K562 (cell line): ENCODE results near the gene DGAT2. TPM values are rescaled to one million over a fixed set of nuclear protein-coding genes. Genes with fewer than 3 reads are reported as not detected.

Experiments
- C11orf30 ChIP-seq: fragments of 450-650 bp; IDR thresholded peaks from 2 replicates; pipeline ENCODE4 v1.6.1; 2016; ENCODE audit warnings: low read depth, mild to moderate bottlenecking
- CTBP1 ChIP-seq: fragments of 450-650 bp; IDR thresholded peaks from 2 replicates; pipeline ENCODE4 v1.6.1; 2016; ENCODE audit warnings: borderline replicate concordance
- DIDO1 ChIP-seq: fragments of 450-650 bp; IDR thresholded peaks from 2 replicates; pipeline ENCODE4 v1.6.1; 2016; ENCODE audit warnings: low read depth, missing biosample characterization, missing genetic modification characterization
- KDM1A ChIP-seq, 2 experiments: fragments of 450-650 bp; IDR thresholded peaks; 2 replicates each; pipeline ENCODE4 v1.6.1; 2016; ENCODE audit warnings: mild to moderate bottlenecking in 2 of 2
- KLF10 ChIP-seq: fragments of 250-450 bp; sonication (Bioruptor Pico); IDR thresholded peaks from 2 replicates; pipeline ENCODE4 v1.6.1; 2021; ENCODE audit warnings: matching md5 sums
- MEF2D ChIP-seq: conservative IDR thresholded peaks from 2 replicates; pipeline ENCODE4 v1.6.1; 2016; ENCODE audit warnings: low read depth, missing genetic modification characterization, missing compliant biosample characterization
- MYBL2 ChIP-seq, 2 experiments: fragments of 450-650 bp in 1 of 2; sonication (generic) in 1 of 2; formaldehyde crosslinking in 1 of 2; IDR thresholded peaks; 2 replicates each; pipeline versions ENCODE4 v1.6.1 to v1.8.1; 2017 to 2022; ENCODE audit warnings: borderline replicate concordance in 1 of 2, inconsistent platforms in 1 of 2, low read depth in 1 of 2, mild to moderate bottlenecking in 1 of 2, missing genetic modification reagents in 1 of 2, moderate library complexity in 1 of 2
- PHF8 ChIP-seq: fragments of 200-600 bp; sonication (generic); IDR thresholded peaks from 2 replicates; pipeline ENCODE4 v1.6.1; 2012; ENCODE audit warnings: mixed run types, mild to moderate bottlenecking, inconsistent platforms, low read length, moderate library complexity, borderline replicate concordance
- RUNX1 ChIP-seq: sonication (generic); IDR thresholded peaks from 2 replicates; pipeline ENCODE4 v1.6.1; 2016; ENCODE audit warnings: antibody characterized with exemption, low read depth
- SMARCA4 ChIP-seq: fragments of 450-650 bp; IDR thresholded peaks from 2 replicates; pipeline ENCODE4 v1.6.1; 2016
- SMC3 ChIP-seq: conservative IDR thresholded peaks from 2 replicates; pipeline ENCODE4 v1.6.1; 2011; ENCODE audit warnings: low read depth, low read length, improper control_type of control experiment; ENCODE audit not compliant: insufficient read depth
- ZKSCAN3 ChIP-seq: fragments of 250-450 bp; sonication (Bioruptor Pico); IDR thresholded peaks from 2 replicates; pipeline ENCODE4 v1.4.0; 2020
- ZNF444 ChIP-seq: fragments of 250-450 bp; sonication (Bioruptor Pico); IDR thresholded peaks from 2 replicates; pipeline ENCODE4 v1.4.0; 2020; ENCODE audit warnings: mild to moderate bottlenecking, moderate library complexity
- polyA plus RNA-seq, 8 experiments: library from polyadenylated mRNA; depleted of rRNA in 4 of 8; stranded (reverse) in 5 of 8; unstranded in 3 of 8; fragments of >200 nt; fragmentation: Nextera tagmentation in 2 of 8; fragmentation: Illumina TruSeq in 1 of 8; extraction: Ambion mirVana in 2 of 8; extraction: Trizol in 1 of 8; gene quantifications; 2 replicates each; pipeline versions ENCODE4 v1.2.1 to v1.2.3, GENCODE V29; 2011 to 2014; ENCODE audit warnings: inconsistent platforms in 1 of 8, missing spikeins in 1 of 8
- total RNA-seq, 7 experiments: library from RNA; depleted of rRNA in 6 of 7; stranded (reverse); fragments of >200 nt in 6 of 7; fragmentation: Illumina TruSeq in 2 of 7; extraction: Trizol in 2 of 7; gene quantifications; 2 replicates each; pipeline versions ENCODE4 v1.2.1 to v1.2.3, GENCODE V29; 2011 to 2021; ENCODE audit warnings: low replicate concordance in 1 of 7
- TF ChIP-seq, protein P1 (sequence below): IDR thresholded peaks from 2 replicates; pipeline ENCODE4 v1.6.1; 2011; ENCODE audit warnings: borderline replicate concordance, low read depth, mild to moderate bottlenecking, moderate library complexity, low read length; ENCODE audit not compliant: insufficient read depth, poor library complexity, severe bottlenecking
- TF ChIP-seq, protein P2 (sequence below), 3 experiments: IDR thresholded peaks in 2 of 3; conservative IDR thresholded peaks in 1 of 3; 2 replicates each; pipeline ENCODE4 v1.5.1; 2011 to 2012; ENCODE audit warnings: low read length in 3 of 3, mild to moderate bottlenecking in 3 of 3, control low read depth in 2 of 3, improper control_type of control experiment in 1 of 3, inconsistent platforms in 1 of 3, low read depth in 1 of 3, mixed read lengths in 1 of 3, moderate library complexity in 1 of 3; ENCODE audit not compliant: insufficient read depth in 2 of 3
- TF ChIP-seq, protein P3 (sequence below): fragments of 450-650 bp; formaldehyde crosslinking; IDR thresholded peaks from 2 replicates; pipeline ENCODE4 v1.4.0; 2020; ENCODE audit warnings: mild to moderate bottlenecking, moderate library complexity
- TF ChIP-seq, protein P4 (sequence below): fragments of 450-650 bp; formaldehyde crosslinking; IDR thresholded peaks from 2 replicates; pipeline ENCODE4 v1.4.0; 2020; ENCODE audit warnings: mild to moderate bottlenecking, moderate library complexity
- TF ChIP-seq, protein P5 (sequence below), 2 experiments: fragments of 450-650 bp in 1 of 2; sonication (generic) in 1 of 2; formaldehyde crosslinking in 1 of 2; IDR thresholded peaks in 1 of 2; conservative IDR thresholded peaks in 1 of 2; 2 replicates each; pipeline versions ENCODE4 v1.6.1 to v1.8.1; 2016 to 2023; ENCODE audit warnings: mild to moderate bottlenecking in 2 of 2, moderate library complexity in 2 of 2, inconsistent platforms in 1 of 2, missing genetic modification reagents in 1 of 2

The DGAT2 gene
- total and polyA plus RNA-seq, 9 of the 15 experiments (the other 6 are each of a cell fraction or from before 2014, with no cell fraction given), result 0.68 to 2.8 (median 1.8) TPM

DNA sequence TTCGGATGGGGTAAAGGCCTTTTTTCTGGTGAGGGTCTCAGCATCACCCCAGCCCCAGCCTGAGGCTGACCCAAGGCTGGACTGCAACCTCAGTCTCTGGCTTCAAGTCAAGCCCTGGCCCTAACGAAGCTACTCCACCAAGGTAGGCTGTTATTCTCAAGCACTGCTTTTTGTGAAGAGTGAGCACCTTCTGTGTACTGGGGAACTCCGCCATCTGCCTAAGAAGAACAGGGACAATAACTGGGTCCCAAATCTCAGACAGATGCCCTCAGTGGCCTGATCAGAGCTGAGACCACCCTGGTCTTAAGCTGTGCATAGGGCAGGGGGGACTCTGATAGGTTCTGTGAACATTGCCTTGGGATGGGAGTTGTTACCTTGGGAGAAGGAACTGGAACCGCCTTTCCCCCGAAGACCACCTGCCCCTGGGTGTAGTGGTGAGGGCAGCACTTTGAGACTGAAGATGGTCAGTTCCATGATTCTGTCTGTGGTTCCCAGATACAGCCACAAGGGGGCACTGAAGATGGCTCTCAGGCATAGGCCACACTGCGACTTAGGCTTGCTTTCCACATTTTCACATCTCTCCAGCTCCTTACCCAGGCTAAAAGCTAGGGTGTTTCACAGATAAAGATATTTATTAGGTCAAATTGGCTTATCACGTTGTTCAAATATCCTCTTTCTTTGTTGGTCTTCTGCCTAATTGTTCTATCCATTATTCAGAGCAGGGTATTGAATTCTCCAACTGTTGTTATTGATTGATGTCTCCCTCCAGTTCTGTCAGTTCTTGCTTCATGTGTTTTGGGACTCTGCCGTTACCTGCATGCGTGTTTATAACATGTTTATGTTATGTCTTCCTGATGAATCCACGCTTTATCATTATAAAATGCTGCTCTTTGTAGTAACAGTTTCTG is 34.6 kb downstream of the DGAT2 start (continued):
- TF ChIP-seq, protein P1, sequence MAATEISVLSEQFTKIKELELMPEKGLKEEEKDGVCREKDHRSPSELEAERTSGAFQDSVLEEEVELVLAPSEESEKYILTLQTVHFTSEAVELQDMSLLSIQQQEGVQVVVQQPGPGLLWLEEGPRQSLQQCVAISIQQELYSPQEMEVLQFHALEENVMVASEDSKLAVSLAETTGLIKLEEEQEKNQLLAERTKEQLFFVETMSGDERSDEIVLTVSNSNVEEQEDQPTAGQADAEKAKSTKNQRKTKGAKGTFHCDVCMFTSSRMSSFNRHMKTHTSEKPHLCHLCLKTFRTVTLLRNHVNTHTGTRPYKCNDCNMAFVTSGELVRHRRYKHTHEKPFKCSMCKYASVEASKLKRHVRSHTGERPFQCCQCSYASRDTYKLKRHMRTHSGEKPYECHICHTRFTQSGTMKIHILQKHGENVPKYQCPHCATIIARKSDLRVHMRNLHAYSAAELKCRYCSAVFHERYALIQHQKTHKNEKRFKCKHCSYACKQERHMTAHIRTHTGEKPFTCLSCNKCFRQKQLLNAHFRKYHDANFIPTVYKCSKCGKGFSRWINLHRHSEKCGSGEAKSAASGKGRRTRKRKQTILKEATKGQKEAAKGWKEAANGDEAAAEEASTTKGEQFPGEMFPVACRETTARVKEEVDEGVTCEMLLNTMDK, result peak; percentile 27
- TF ChIP-seq RUNX1 (no peak), ZKSCAN3 (CRISPR knock-in tag) (no peak), KDM1A (IDR thresholded peaks at IDR 0.05) (no peak), C11orf30 (no peak), ZNF444 (CRISPR knock-in tag) (0 out of 2 replicates have a peak, but pooled peaks have one; percentile 32), PHF8 (no peak), DIDO1 (tag) (no peak), MEF2D (tag) (no peak), CTBP1 (peak; percentile 18; the same call in 1 of the 2 replicates), SMARCA4 (no peak), KLF10 (CRISPR knock-in tag) (no peak), MYBL2 (IDR thresholded peaks at IDR 0.05; ENCODE audit: low read depth) (no peak), MYBL2 (CRISPR knock-in tag; IDR thresholded peaks at IDR 0.05; ENCODE audit: borderline replicate concordance) (no peak), SMC3 (peak; percentile 81)
- TF ChIP-seq, protein P2, sequence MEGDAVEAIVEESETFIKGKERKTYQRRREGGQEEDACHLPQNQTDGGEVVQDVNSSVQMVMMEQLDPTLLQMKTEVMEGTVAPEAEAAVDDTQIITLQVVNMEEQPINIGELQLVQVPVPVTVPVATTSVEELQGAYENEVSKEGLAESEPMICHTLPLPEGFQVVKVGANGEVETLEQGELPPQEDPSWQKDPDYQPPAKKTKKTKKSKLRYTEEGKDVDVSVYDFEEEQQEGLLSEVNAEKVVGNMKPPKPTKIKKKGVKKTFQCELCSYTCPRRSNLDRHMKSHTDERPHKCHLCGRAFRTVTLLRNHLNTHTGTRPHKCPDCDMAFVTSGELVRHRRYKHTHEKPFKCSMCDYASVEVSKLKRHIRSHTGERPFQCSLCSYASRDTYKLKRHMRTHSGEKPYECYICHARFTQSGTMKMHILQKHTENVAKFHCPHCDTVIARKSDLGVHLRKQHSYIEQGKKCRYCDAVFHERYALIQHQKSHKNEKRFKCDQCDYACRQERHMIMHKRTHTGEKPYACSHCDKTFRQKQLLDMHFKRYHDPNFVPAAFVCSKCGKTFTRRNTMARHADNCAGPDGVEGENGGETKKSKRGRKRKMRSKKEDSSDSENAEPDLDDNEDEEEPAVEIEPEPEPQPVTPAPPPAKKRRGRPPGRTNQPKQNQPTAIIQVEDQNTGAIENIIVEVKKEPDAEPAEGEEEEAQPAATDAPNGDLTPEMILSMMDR (IDR thresholded peaks at IDR 0.05 in 2 of 3, conservative IDR thresholded peaks at IDR 0.05 in 1 of 3; ENCODE audit: insufficient read depth in 2 of 3, low read depth in 1 of 3, low read length in 3 of 3), result peak; percentile 88 to 93 (median 88)
- TF ChIP-seq, protein P3, sequence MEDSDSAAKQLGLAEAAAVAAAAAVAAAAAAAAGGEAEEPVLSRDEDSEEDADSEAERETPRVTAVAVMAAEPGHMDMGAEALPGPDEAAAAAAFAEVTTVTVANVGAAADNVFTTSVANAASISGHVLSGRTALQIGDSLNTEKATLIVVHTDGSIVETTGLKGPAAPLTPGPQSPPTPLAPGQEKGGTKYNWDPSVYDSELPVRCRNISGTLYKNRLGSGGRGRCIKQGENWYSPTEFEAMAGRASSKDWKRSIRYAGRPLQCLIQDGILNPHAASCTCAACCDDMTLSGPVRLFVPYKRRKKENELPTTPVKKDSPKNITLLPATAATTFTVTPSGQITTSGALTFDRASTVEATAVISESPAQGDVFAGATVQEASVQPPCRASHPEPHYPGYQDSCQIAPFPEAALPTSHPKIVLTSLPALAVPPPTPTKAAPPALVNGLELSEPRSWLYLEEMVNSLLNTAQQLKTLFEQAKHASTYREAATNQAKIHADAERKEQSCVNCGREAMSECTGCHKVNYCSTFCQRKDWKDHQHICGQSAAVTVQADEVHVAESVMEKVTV (CRISPR knock-in tag), result peak; percentile 86
- TF ChIP-seq, protein P4, sequence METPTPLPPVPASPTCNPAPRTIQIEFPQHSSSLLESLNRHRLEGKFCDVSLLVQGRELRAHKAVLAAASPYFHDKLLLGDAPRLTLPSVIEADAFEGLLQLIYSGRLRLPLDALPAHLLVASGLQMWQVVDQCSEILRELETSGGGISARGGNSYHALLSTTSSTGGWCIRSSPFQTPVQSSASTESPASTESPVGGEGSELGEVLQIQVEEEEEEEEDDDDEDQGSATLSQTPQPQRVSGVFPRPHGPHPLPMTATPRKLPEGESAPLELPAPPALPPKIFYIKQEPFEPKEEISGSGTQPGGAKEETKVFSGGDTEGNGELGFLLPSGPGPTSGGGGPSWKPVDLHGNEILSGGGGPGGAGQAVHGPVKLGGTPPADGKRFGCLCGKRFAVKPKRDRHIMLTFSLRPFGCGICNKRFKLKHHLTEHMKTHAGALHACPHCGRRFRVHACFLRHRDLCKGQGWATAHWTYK (CRISPR knock-in tag), result peak; percentile 36; the same call in 1 of the 2 replicates
- TF ChIP-seq, protein P5, sequence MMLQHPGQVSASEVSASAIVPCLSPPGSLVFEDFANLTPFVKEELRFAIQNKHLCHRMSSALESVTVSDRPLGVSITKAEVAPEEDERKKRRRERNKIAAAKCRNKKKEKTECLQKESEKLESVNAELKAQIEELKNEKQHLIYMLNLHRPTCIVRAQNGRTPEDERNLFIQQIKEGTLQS (IDR thresholded peaks at IDR 0.05), result no peak
- TF ChIP-seq, protein P5 (CRISPR knock-in tag; conservative IDR thresholded peaks at IDR 0.05), result no peak
